HG02970 (cell line): Measurements from ENCODE around the gene LIMS1.
"Not testable (repeated sequence)": the region's sequence is repeated elsewhere in the genome, so short reads cannot be mapped to it uniquely, and the experiment has no call there.

ENCODE experiments used
- ATAC-seq: cut with Tn5 transposase; IDR thresholded peaks from one replicate; pipeline ENCODE4 v1.9.1; 2021; ENCODE audit warnings: mild to moderate bottlenecking, moderate library complexity, moderate number of reproducible peaks; ENCODE audit not compliant: unreplicated experiment, low FRiP score

The LIMS1 gene

GRCh38 chr2:108654521-108655125 is 120.4 kb downstream of the LIMS1 start:
- not testable (repeated sequence) for ATAC-seq

- not testable (repeated sequence) for ATAC-seq
Observed at GRCh38 chr2:108655270-108655669, 121.0 kb downstream of the LIMS1 start.

GRCh38 chr2:108656282-108656681 is 122.0 kb downstream of the LIMS1 start:
- not testable (repeated sequence) for ATAC-seq

GRCh38 chr2:108657517-108657916 is 123.2 kb downstream of the LIMS1 start:
- not testable (repeated sequence) for ATAC-seq

- ATAC-seq = not testable (repeated sequence)
Observed at GRCh38 chr2:108658553-108658952, 124.3 kb downstream of the LIMS1 start.

- ATAC-seq = not testable (repeated sequence)
Observed at GRCh38 chr2:108661493-108661892, 127.2 kb downstream of the LIMS1 start.

- peak; percentile 69 for ATAC-seq
Observed at GRCh38 chr2:108662207-108662612, 127.9 kb downstream of the LIMS1 start.

GRCh38 chr2:108663346-108663745 is 129.1 kb downstream of the LIMS1 start:
- not testable (repeated sequence) for ATAC-seq

- not testable (repeated sequence) for ATAC-seq
Observed at GRCh38 chr2:108664089-108664488, 129.8 kb downstream of the LIMS1 start.

GRCh38 chr2:108664979-108665378 is 130.7 kb downstream of the LIMS1 start:
- ATAC-seq = not testable (repeated sequence)

- not testable (repeated sequence) for ATAC-seq
Observed at GRCh38 chr2:108665975-108666374, 131.7 kb downstream of the LIMS1 start.

GRCh38 chr2:108667140-108667539 is 132.9 kb downstream of the LIMS1 start:
- not testable (repeated sequence) for ATAC-seq

- ATAC-seq = not testable (repeated sequence)
Observed at GRCh38 chr2:108670282-108670681, 136.0 kb downstream of the LIMS1 start.

- not testable (repeated sequence) for ATAC-seq
Observed at GRCh38 chr2:108672200-108672805, 138.0 kb downstream of the LIMS1 start.

- not testable (repeated sequence) for ATAC-seq
Observed at GRCh38 chr2:108676522-108676921, 142.3 kb downstream of the LIMS1 start.

- ATAC-seq = not testable (repeated sequence)
Observed at GRCh38 chr2:108677239-108677744, 143.0 kb downstream of the LIMS1 start.

- ATAC-seq = not testable (repeated sequence)
Observed at GRCh38 chr2:108678198-108678651, 144.0 kb downstream of the LIMS1 start.

- not testable (repeated sequence) for ATAC-seq
Observed at GRCh38 chr2:108680805-108681204, 146.5 kb downstream of the LIMS1 start.

GRCh38 chr2:108688818-108689756 is 154.8 kb downstream of the LIMS1 start:
- not testable (repeated sequence) for ATAC-seq

GRCh38 chr2:108690001-108690400 is 155.7 kb downstream of the LIMS1 start:
- not testable (repeated sequence) for ATAC-seq

GRCh38 chr2:108691447-108691846 is 157.2 kb downstream of the LIMS1 start:
- ATAC-seq = no peak
